Measurements from ENCODE around the gene PRKN. TPM values are rescaled to one million over a fixed set of nuclear protein-coding genes. Genes with fewer than 3 reads are reported as not detected.

Gene PRKN
- total and polyA plus RNA-seq, 2 donors (not counting 3 experiments of a cell fraction or from before 2014, with no cell fraction given), result 0.06 TPM; not detected in 1

- no peak overlapping the region for H2AFZ ChIP-seq (ENCODE audit: low read depth, low read length)
- ChIA-PET POLR2A (no interaction called here), CTCF (no interaction called here)
- H3K4me3 ChIP-seq (replicated peaks in 1 of 3; ENCODE audit: insufficient read depth in 1 of 3, low read depth in 1 of 3, low read length in 3 of 3), result no peak overlapping the region
- no peak overlapping the region for H3K4me2 ChIP-seq (ENCODE audit: insufficient read depth, low read length)
- H3K9me3 ChIP-seq (replicated peaks; ENCODE audit: control insufficient read depth, insufficient read depth, low read length), result no peaks in the 10 kb centered on the region
- no peak overlapping the region for H3K27ac ChIP-seq (ENCODE audit: insufficient read depth, low read depth, low read length)
- intact Hi-C loops (cut with micrococcal nuclease) (no loop called here), dilution Hi-C loops (cut with MboI; ENCODE audit: extremely low pct_ligation_motif_present, low sequenced_read_pairs) (no loop called here)
- H3K36me3 ChIP-seq (ENCODE audit: control insufficient read depth in 2 of 2, extremely low read depth in 1 of 2, insufficient read depth in 2 of 2, low read length in 2 of 2), result no peaks in the 10 kb centered on the region
- no peak for DNase-seq (ENCODE audit: low read depth, low spot score)
- no peaks in the 10 kb centered on the region for H3K4me1 ChIP-seq (ENCODE audit: control insufficient read depth, extremely low read depth, insufficient read depth, low read length)
- H3K79me2 ChIP-seq (ENCODE audit: control insufficient read depth, insufficient read depth, low read length), result no peaks in the 10 kb centered on the region
- no peak for FAIRE-seq
- BruUV-seq (replicated peaks), result no TSS peak
- TF ChIP-seq, protein P1, sequence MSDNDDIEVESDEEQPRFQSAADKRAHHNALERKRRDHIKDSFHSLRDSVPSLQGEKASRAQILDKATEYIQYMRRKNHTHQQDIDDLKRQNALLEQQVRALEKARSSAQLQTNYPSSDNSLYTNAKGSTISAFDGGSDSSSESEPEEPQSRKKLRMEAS (IDR thresholded peaks at IDR 0.05; ENCODE audit: insufficient read depth, insufficient read length), result no peak
- no peak for TF ChIP-seq FOS (IDR thresholded peaks at IDR 0.05; ENCODE audit: borderline replicate concordance, insufficient read depth, low read length)
- H3K9ac ChIP-seq (replicated peaks; ENCODE audit: extremely low read depth, insufficient read depth, low read length), result no peak overlapping the region
- no peaks in the 10 kb centered on the region for H3K27me3 ChIP-seq (ENCODE audit: control insufficient read depth in 2 of 2, insufficient read depth in 2 of 2, low read length in 2 of 2)
- H4K20me1 ChIP-seq (replicated peaks; ENCODE audit: control insufficient read depth, extremely low read depth, insufficient read depth, low read length), result no peaks in the 10 kb centered on the region
- H3K9me1 ChIP-seq (replicated peaks; ENCODE audit: control insufficient read depth, extremely low read depth, insufficient read depth, low read length), result no peaks in the 10 kb centered on the region
Observed at GRCh38 chr6:162292915-162293314, 434.7 kb downstream of the PRKN start.

DNA sequence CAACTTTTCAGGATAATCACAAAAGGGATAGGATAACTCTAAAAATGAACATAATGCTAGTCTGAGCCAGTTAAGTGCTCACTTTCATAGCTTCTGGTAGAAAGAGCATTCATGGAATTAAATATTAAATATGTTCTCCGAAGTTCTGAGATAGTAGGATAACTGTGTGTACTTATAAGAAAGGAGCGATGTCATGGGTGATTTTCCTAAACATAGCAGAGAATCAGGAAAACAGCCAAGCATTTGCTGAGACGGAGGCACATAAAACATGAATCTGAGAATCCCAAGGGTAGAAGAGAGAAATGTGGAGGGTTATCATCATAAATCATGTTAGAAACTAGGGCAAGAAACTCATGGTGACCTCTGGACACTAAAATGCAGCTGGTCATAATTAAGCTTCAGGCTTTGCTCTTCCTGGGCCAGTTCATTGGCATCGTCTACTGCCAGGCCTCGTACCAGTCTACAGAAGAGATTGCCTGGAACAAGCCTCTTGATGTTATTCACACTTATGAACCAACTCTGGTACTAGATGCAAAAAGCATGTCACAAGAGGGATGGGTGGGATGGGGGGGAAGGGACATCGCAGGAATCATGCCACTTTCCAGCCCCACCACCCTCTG lies 436.6 kb downstream of the PRKN start:
- FAIRE-seq, result no peak

More for the DNA sequence above, 436.6 kb downstream of the PRKN start:
- Histone ChIP-seq H3K27me3 (ENCODE audit: control insufficient read depth in 2 of 2, insufficient read depth in 2 of 2, low read length in 2 of 2) (no peaks in the 10 kb centered on the region), H3K27ac (ENCODE audit: insufficient read depth, low read depth, low read length) (no peak overlapping the region), H4K20me1 (replicated peaks; ENCODE audit: control insufficient read depth, extremely low read depth, insufficient read depth, low read length) (no peaks in the 10 kb centered on the region), H3K9ac (replicated peaks; ENCODE audit: extremely low read depth, insufficient read depth, low read length) (no peak overlapping the region), H2AFZ (ENCODE audit: low read depth, low read length) (no peak overlapping the region), H3K9me1 (replicated peaks; ENCODE audit: control insufficient read depth, extremely low read depth, insufficient read depth, low read length) (no peaks in the 10 kb centered on the region), H3K4me3 (replicated peaks in 1 of 3; ENCODE audit: insufficient read depth in 1 of 3, low read depth in 1 of 3, low read length in 3 of 3) (no peak overlapping the region), H3K4me2 (ENCODE audit: insufficient read depth, low read length) (no peak overlapping the region), H3K79me2 (ENCODE audit: control insufficient read depth, insufficient read depth, low read length) (no peaks in the 10 kb centered on the region), H3K36me3 (ENCODE audit: control insufficient read depth in 2 of 2, extremely low read depth in 1 of 2, insufficient read depth in 2 of 2, low read length in 2 of 2) (no peaks in the 10 kb centered on the region), H3K9me3 (replicated peaks; ENCODE audit: control insufficient read depth, insufficient read depth, low read length) (no peaks in the 10 kb centered on the region), H3K4me1 (ENCODE audit: control insufficient read depth, extremely low read depth, insufficient read depth, low read length) (no peaks in the 10 kb centered on the region)
- no TSS peak for BruUV-seq (replicated peaks)
- dilution Hi-C loops (cut with MboI; ENCODE audit: extremely low pct_ligation_motif_present, low sequenced_read_pairs) (no loop called here), intact Hi-C loops (cut with micrococcal nuclease) (no loop called here)
- POLR2A ChIA-PET, result no interaction called here
- CTCF ChIA-PET, result no interaction called here
- TF ChIP-seq POLR2AphosphoS5 (IDR thresholded peaks at IDR 0.05; ENCODE audit: insufficient read depth, low read depth, low read length), result no peak
- TF ChIP-seq FOS (IDR thresholded peaks at IDR 0.05; ENCODE audit: borderline replicate concordance, insufficient read depth, low read length), result no peak
- no peak for TF ChIP-seq GATA2 (IDR thresholded peaks at IDR 0.05; ENCODE audit: insufficient read depth, insufficient read length, low read depth, low read length)
- TF ChIP-seq CTCF (IDR thresholded peaks at IDR 0.05; ENCODE audit: extremely low read depth in 1 of 2, insufficient read depth in 1 of 2, low read depth in 1 of 2, low read length in 2 of 2), result no peak
- no peak for TF ChIP-seq POLR2A (IDR thresholded peaks at IDR 0.05; ENCODE audit: low read depth, low read length)
- no peak for TF ChIP-seq EZH2 (IDR thresholded peaks at IDR 0.05; ENCODE audit: borderline replicate concordance, low read depth, low read length, severe bottlenecking)
- TF ChIP-seq, protein P1 (IDR thresholded peaks at IDR 0.05; ENCODE audit: insufficient read depth, insufficient read length), result no peak
- TF ChIP-seq MYC (IDR thresholded peaks at IDR 0.05; ENCODE audit: low read depth, low read length), result no peak
- TF ChIP-seq JUN (IDR thresholded peaks at IDR 0.05; ENCODE audit: borderline replicate concordance, insufficient read depth, insufficient read length, low read depth), result no peak
- no peak for DNase-seq (ENCODE audit: low read depth, low spot score)

Measured in endothelial cell of umbilical vein (primary cell).